CD4-positive, alpha-beta T cell treated with Interleukin-10 for 1 hour (primary cell): ENCODE data around the gene IMMP2L.

Experiments
- DNase-seq: peaks from one replicate; pipeline ENCODE4 v3.0.0-alpha.2; 2020

The IMMP2L gene

GRCh38 chr7:110831419-110831818, 730.9 kb downstream of the IMMP2L start:
- DNase-seq: no peak

GRCh38 chr7:110830778-110831177, 731.5 kb downstream of the IMMP2L start:
- no peak for DNase-seq

GRCh38 chr7:110827936-110828335, 734.4 kb downstream of the IMMP2L start:
- DNase-seq: no peak

GRCh38 chr7:110827287-110827855, 734.9 kb downstream of the IMMP2L start:
- no peak for DNase-seq

GRCh38 chr7:110813986-110814385, 748.3 kb downstream of the IMMP2L start:
- DNase-seq: no peak

GRCh38 chr7:110809832-110810231, 752.5 kb downstream of the IMMP2L start:
- DNase-seq: no peak

GRCh38 chr7:110808361-110808760, 753.9 kb downstream of the IMMP2L start:
- no peak for DNase-seq

- no peak for DNase-seq
These were observed 757.8 kb downstream of the IMMP2L start for GRCh38 chr7:110804501-110804900.

GRCh38 chr7:110803602-110804143, 758.6 kb downstream of the IMMP2L start:
- no peak for DNase-seq

- DNase-seq: no peak
These were observed 760.8 kb downstream of the IMMP2L start for GRCh38 chr7:110801502-110801901.

GRCh38 chr7:110800984-110801383, 761.3 kb downstream of the IMMP2L start:
- no peak for DNase-seq

GRCh38 chr7:110797656-110798055, 764.6 kb downstream of the IMMP2L start:
- DNase-seq: no peak

- no peak for DNase-seq
These were observed 771.3 kb downstream of the IMMP2L start for GRCh38 chr7:110790992-110791391.

GRCh38 chr7:110786328-110786965, 775.8 kb downstream of the IMMP2L start:
- no peak for DNase-seq

- DNase-seq: no peak
These were observed 777.5 kb downstream of the IMMP2L start for GRCh38 chr7:110784749-110785148.

- no peak for DNase-seq
These were observed 781.6 kb downstream of the IMMP2L start for GRCh38 chr7:110780712-110781111.

GRCh38 chr7:110779339-110779738, 783.0 kb downstream of the IMMP2L start:
- DNase-seq: no peak

GRCh38 chr7:110775046-110775445, 787.2 kb downstream of the IMMP2L start:
- DNase-seq: no peak

GRCh38 chr7:110774071-110774470, 788.2 kb downstream of the IMMP2L start:
- DNase-seq: no peak

- DNase-seq: no peak
These were observed 789.7 kb downstream of the IMMP2L start for GRCh38 chr7:110772615-110773014.

GRCh38 chr7:110771717-110772116, 790.6 kb downstream of the IMMP2L start:
- DNase-seq: no peak

GRCh38 chr7:110767550-110768110, 794.7 kb downstream of the IMMP2L start:
- DNase-seq: no peak

- no peak for DNase-seq
These were observed 795.4 kb downstream of the IMMP2L start for GRCh38 chr7:110766864-110767263.

- DNase-seq: no peak
These were observed 797.4 kb downstream of the IMMP2L start for GRCh38 chr7:110764852-110765251.
